ENCODE data around the gene SP1.

DNA sequence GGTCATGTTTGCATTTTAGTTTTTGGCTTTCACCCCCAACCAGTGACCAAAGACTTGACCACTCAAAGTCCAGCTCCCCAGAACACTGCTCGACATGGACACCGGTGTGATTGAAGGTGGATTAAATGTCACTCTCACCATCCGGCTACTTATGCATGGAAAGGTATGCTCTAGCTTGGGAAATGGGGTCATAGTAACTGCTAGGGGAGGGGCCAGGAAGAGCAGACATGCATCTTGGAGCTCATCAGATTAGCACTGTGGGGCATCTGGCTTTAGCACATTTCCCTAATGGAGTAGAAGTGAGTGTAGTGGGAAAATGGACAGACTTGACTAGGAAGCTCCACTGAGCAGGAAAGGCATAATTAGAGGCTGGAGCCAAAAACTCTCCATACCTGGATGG lies 74.7 kb downstream of the SP1 start:
- TF ChIP-seq EP300 (IDR thresholded peaks at IDR 0.05) (no peak), POLR2AphosphoS5 (IDR thresholded peaks at IDR 0.05) (no peak)
- TF ChIP-seq, protein P1, sequence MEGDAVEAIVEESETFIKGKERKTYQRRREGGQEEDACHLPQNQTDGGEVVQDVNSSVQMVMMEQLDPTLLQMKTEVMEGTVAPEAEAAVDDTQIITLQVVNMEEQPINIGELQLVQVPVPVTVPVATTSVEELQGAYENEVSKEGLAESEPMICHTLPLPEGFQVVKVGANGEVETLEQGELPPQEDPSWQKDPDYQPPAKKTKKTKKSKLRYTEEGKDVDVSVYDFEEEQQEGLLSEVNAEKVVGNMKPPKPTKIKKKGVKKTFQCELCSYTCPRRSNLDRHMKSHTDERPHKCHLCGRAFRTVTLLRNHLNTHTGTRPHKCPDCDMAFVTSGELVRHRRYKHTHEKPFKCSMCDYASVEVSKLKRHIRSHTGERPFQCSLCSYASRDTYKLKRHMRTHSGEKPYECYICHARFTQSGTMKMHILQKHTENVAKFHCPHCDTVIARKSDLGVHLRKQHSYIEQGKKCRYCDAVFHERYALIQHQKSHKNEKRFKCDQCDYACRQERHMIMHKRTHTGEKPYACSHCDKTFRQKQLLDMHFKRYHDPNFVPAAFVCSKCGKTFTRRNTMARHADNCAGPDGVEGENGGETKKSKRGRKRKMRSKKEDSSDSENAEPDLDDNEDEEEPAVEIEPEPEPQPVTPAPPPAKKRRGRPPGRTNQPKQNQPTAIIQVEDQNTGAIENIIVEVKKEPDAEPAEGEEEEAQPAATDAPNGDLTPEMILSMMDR (IDR thresholded peaks at IDR 0.05): no peak

All from suprapubic skin (tissue), 4 donors.